A549 (cell line): Measurements from ENCODE around the gene CIITA.

ENCODE experiments used
- HEYL ChIP-seq: fragments of 250-450 bp; sonication (Bioruptor Pico); IDR thresholded peaks from 2 replicates; pipeline ENCODE4 v1.8.0; 2021; ENCODE audit warnings: mild to moderate bottlenecking, moderate library complexity
- MAFK ChIP-seq: fragments of 450-650 bp; IDR thresholded peaks from 2 replicates; pipeline ENCODE4 v1.6.1; 2014; ENCODE audit not compliant: partially characterized antibody
- POLR2A ChIP-seq: IDR thresholded peaks from 2 replicates; pipeline ENCODE4 v1.6.1; 2012; ENCODE audit warnings: mild to moderate bottlenecking, low read length
- RNF2 ChIP-seq: fragments of 200-600 bp; sonication (generic); IDR thresholded peaks from 2 replicates; pipeline ENCODE4 v1.6.1; 2016; ENCODE audit warnings: low read depth, mild to moderate bottlenecking, antibody characterized with exemption, moderate library complexity, borderline replicate concordance
- ZSCAN20 ChIP-seq: fragments of 250-450 bp; sonication (Bioruptor Pico); IDR thresholded peaks from 2 replicates; pipeline ENCODE4 v1.8.0; 2022; ENCODE audit warnings: mild to moderate bottlenecking, moderate library complexity
- TF ChIP-seq, protein P1 (sequence below): fragments of >200 bp; sonication (Bioruptor Twin); formaldehyde crosslinking; IDR thresholded peaks from 3 replicates; pipeline ENCODE4 v1.5.1; 2016

DNA sequence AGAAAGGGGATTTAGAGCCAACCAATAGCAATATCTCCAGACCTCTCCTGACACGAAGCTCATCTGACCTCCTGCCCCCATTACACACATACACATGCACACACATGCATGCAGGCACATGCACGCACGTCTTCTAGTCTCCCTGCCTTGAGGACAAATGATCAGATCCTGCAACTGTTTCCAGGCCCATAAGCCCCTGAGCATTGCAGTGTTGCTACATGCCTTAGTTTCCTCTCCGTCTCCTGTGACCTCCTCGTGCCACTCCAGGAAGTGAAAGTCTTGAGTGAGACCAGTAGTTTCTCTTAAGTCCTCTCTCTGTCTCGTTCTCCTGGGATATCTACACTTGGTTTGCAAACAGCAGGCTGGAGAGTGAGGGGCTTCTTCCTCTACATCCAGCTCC lies 8.2 kb downstream of the CIITA start:
- no peak for TF ChIP-seq ZSCAN20
- no peak for TF ChIP-seq HEYL (CRISPR knock-in tag)
- TF ChIP-seq RNF2: no peak
- TF ChIP-seq MAFK: no peak
- TF ChIP-seq, protein P1, sequence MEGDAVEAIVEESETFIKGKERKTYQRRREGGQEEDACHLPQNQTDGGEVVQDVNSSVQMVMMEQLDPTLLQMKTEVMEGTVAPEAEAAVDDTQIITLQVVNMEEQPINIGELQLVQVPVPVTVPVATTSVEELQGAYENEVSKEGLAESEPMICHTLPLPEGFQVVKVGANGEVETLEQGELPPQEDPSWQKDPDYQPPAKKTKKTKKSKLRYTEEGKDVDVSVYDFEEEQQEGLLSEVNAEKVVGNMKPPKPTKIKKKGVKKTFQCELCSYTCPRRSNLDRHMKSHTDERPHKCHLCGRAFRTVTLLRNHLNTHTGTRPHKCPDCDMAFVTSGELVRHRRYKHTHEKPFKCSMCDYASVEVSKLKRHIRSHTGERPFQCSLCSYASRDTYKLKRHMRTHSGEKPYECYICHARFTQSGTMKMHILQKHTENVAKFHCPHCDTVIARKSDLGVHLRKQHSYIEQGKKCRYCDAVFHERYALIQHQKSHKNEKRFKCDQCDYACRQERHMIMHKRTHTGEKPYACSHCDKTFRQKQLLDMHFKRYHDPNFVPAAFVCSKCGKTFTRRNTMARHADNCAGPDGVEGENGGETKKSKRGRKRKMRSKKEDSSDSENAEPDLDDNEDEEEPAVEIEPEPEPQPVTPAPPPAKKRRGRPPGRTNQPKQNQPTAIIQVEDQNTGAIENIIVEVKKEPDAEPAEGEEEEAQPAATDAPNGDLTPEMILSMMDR: no peak
- TF ChIP-seq POLR2A: no peak
